Activated naive CD4-positive, alpha-beta T cell treated with anti-CD3 and anti-CD28 coated beads for 36 hours (primary cell): ENCODE data around the gene F7. TPM values are rescaled to one million over a fixed set of nuclear protein-coding genes. Genes with fewer than 3 reads are reported as not detected.

Source experiments
- CTCF ChIA-PET: fragments of 350-600 bp; sonication (Branson Sonifier 250); formaldehyde crosslinking; loops from one replicate; lab custom pipeline; 2021; ENCODE audit warnings: antibody characterized with exemption; lab: Charles Lee
- DNase-seq: peaks from one replicate; pipeline ENCODE4 v3.0.0-alpha.2; 2020
- H3K27ac Mint-ChIP-seq: one replicate; pipeline ENCODE4 v1.8.0; 2021; ENCODE audit warnings: mild to moderate bottlenecking, mixed read lengths
- H3K27me3 Mint-ChIP-seq: one replicate; pipeline ENCODE4 v1.8.0; 2021; ENCODE audit warnings: low read depth, mixed read lengths
- H3K36me3 Mint-ChIP-seq: one replicate; pipeline ENCODE4 v1.8.0; 2021; ENCODE audit warnings: low read depth, mixed read lengths
- H3K4me1 Mint-ChIP-seq: one replicate; pipeline ENCODE4 v1.8.0; 2021; ENCODE audit warnings: low read depth, mixed read lengths
- H3K4me3 Mint-ChIP-seq: one replicate; pipeline ENCODE4 v1.8.0; 2021; ENCODE audit warnings: mild to moderate bottlenecking, moderate library complexity, mixed read lengths
- H3K9me3 Mint-ChIP-seq: one replicate; pipeline ENCODE4 v1.8.0; 2021; ENCODE audit warnings: mixed read lengths
- intact Hi-C: fragments of 100-400 bp; cut with micrococcal nuclease; formaldehyde crosslinking; loops from one replicate; pipeline ENCODE4 v1.15.1; 2023
- total RNA-seq, 2 experiments: library from RNA; stranded (reverse); gene quantifications; one replicate each; pipeline ENCODE4 v1.2.3, GENCODE V29; 2021

Gene F7
- total RNA-seq, 2 experiments from 2014 or later: 0.35 to 0.62 TPM

- Mint-ChIP-seq H3K36me3 (no peaks in the 10 kb centered on the region), H3K27ac (no peak overlapping the region), H3K27me3 (no peaks in the 10 kb centered on the region), H3K4me3 (no peak overlapping the region), H3K4me1 (no peaks in the 10 kb centered on the region), H3K9me3 (no peaks in the 10 kb centered on the region)
- no peak for DNase-seq
- intact Hi-C loops: no loop called here
- CTCF ChIA-PET: no interaction called here
These were observed 41.5 kb upstream of the F7 start for GRCh38 chr13:113064000-113064533.

- DNase-seq: no peak
- Mint-ChIP-seq H3K4me1 (no peaks in the 10 kb centered on the region), H3K27me3 (no peaks in the 10 kb centered on the region), H3K36me3 (no peaks in the 10 kb centered on the region), H3K27ac (no peak overlapping the region), H3K4me3 (no peak overlapping the region), H3K9me3 (no peaks in the 10 kb centered on the region)
- intact Hi-C loops: no loop called here
- CTCF ChIA-PET: no interaction called here
These were observed 40.8 kb upstream of the F7 start for GRCh38 chr13:113064534-113065405.

- intact Hi-C loops: no loop called here
- DNase-seq: no peak
- Mint-ChIP-seq H3K4me1 (no peaks in the 10 kb centered on the region), H3K27me3 (no peaks in the 10 kb centered on the region), H3K4me3 (no peak overlapping the region), H3K27ac (no peak overlapping the region), H3K36me3 (peaks cover 1% of the 10 kb centered on the region), H3K9me3 (no peaks in the 10 kb centered on the region)
- CTCF ChIA-PET: no interaction called here
These were observed 40.0 kb upstream of the F7 start for GRCh38 chr13:113065406-113066141.

GRCh38 chr13:113066142-113066455 lies 39.5 kb upstream of the F7 start:
- Mint-ChIP-seq H3K4me1 (no peaks in the 10 kb centered on the region), H3K27ac (no peak overlapping the region), H3K9me3 (no peaks in the 10 kb centered on the region), H3K36me3 (peaks cover 6% of the 10 kb centered on the region), H3K27me3 (no peaks in the 10 kb centered on the region), H3K4me3 (no peak overlapping the region)
- CTCF ChIA-PET: interaction anchor here (0.6 kb wide), 1 partner anchor 77 kb away, joined by 5 read pairs; no protein-coding TSS in a partner anchor
- DNase-seq: no peak
- intact Hi-C loops: no loop called here

GRCh38 chr13:113066746-113067145 lies 38.8 kb upstream of the F7 start:
- no peaks in the 10 kb centered on the region for H3K4me1 Mint-ChIP-seq
- H3K9me3 Mint-ChIP-seq: peaks cover 4% of the 10 kb centered on the region
- no peaks in the 10 kb centered on the region for H3K27me3 Mint-ChIP-seq
- peaks cover 13% of the 10 kb centered on the region for H3K36me3 Mint-ChIP-seq
- CTCF ChIA-PET: interaction anchor here (0.6 kb wide), 1 partner anchor 76 kb away, joined by 5 read pairs; no protein-coding TSS in a partner anchor
- H3K4me3 Mint-ChIP-seq: no peak overlapping the region
- intact Hi-C loops: no loop called here
- no peak overlapping the region for H3K27ac Mint-ChIP-seq
- DNase-seq: no peak

GRCh38 chr13:113069861-113070805 lies 35.5 kb upstream of the F7 start:
- no peak overlapping the region for H3K27ac Mint-ChIP-seq
- H3K4me3 Mint-ChIP-seq: no peak overlapping the region
- CTCF ChIA-PET: no interaction called here
- intact Hi-C loops: no loop called here
- H3K4me1 Mint-ChIP-seq: no peaks in the 10 kb centered on the region
- no peak for DNase-seq
- H3K9me3 Mint-ChIP-seq: peaks cover 4% of the 10 kb centered on the region
- no peaks in the 10 kb centered on the region for H3K27me3 Mint-ChIP-seq
- H3K36me3 Mint-ChIP-seq: peaks cover 16% of the 10 kb centered on the region

GRCh38 chr13:113070855-113071254 lies 34.7 kb upstream of the F7 start:
- H3K36me3 Mint-ChIP-seq: peaks cover 16% of the 10 kb centered on the region
- H3K27me3 Mint-ChIP-seq: no peaks in the 10 kb centered on the region
- intact Hi-C loops: no loop called here
- H3K27ac Mint-ChIP-seq: no peak overlapping the region
- peaks cover 4% of the 10 kb centered on the region for H3K9me3 Mint-ChIP-seq
- H3K4me1 Mint-ChIP-seq: no peaks in the 10 kb centered on the region
- DNase-seq: no peak
- H3K4me3 Mint-ChIP-seq: no peak overlapping the region
- CTCF ChIA-PET: no interaction called here

- intact Hi-C loops: no loop called here
- Mint-ChIP-seq H3K4me3 (no peak overlapping the region), H3K4me1 (no peaks in the 10 kb centered on the region), H3K9me3 (peaks cover 4% of the 10 kb centered on the region), H3K27me3 (no peaks in the 10 kb centered on the region), H3K27ac (no peak overlapping the region), H3K36me3 (peaks cover 16% of the 10 kb centered on the region)
- CTCF ChIA-PET: no interaction called here
- DNase-seq: no peak
These were observed 33.2 kb upstream of the F7 start for GRCh38 chr13:113072376-113072775.

- Mint-ChIP-seq H3K4me1 (no peaks in the 10 kb centered on the region), H3K36me3 (peaks cover 19% of the 10 kb centered on the region), H3K27ac (no peak overlapping the region), H3K9me3 (peaks cover 4% of the 10 kb centered on the region), H3K27me3 (no peaks in the 10 kb centered on the region), H3K4me3 (no peak overlapping the region)
- intact Hi-C loops: no loop called here
- DNase-seq: no peak
- CTCF ChIA-PET: no interaction called here
These were observed 31.6 kb upstream of the F7 start for GRCh38 chr13:113073942-113074341.

GRCh38 chr13:113074401-113074800 lies 31.2 kb upstream of the F7 start:
- Mint-ChIP-seq H3K36me3 (peaks cover 19% of the 10 kb centered on the region), H3K27ac (no peak overlapping the region), H3K27me3 (no peaks in the 10 kb centered on the region), H3K4me1 (no peaks in the 10 kb centered on the region), H3K9me3 (peaks cover 4% of the 10 kb centered on the region), H3K4me3 (no peak overlapping the region)
- intact Hi-C loops: no loop called here
- CTCF ChIA-PET: no interaction called here
- DNase-seq: no peak

- DNase-seq: no peak
- H3K27ac Mint-ChIP-seq: no peak overlapping the region
- H3K4me1 Mint-ChIP-seq: no peaks in the 10 kb centered on the region
- H3K9me3 Mint-ChIP-seq: peaks cover 4% of the 10 kb centered on the region
- no peak overlapping the region for H3K4me3 Mint-ChIP-seq
- no peaks in the 10 kb centered on the region for H3K27me3 Mint-ChIP-seq
- CTCF ChIA-PET: no interaction called here
- peaks cover 19% of the 10 kb centered on the region for H3K36me3 Mint-ChIP-seq
- intact Hi-C loops: no loop called here
These were observed 30.7 kb upstream of the F7 start for GRCh38 chr13:113074876-113075275.

- peaks cover 4% of the 10 kb centered on the region for H3K9me3 Mint-ChIP-seq
- no peak overlapping the region for H3K27ac Mint-ChIP-seq
- peaks cover 16% of the 10 kb centered on the region for H3K36me3 Mint-ChIP-seq
- H3K27me3 Mint-ChIP-seq: no peaks in the 10 kb centered on the region
- no peak for DNase-seq
- no peaks in the 10 kb centered on the region for H3K4me1 Mint-ChIP-seq
- intact Hi-C loops: no loop called here
- CTCF ChIA-PET: interaction anchor here (0.7 kb wide), 1 partner anchor 185 kb away, joined by 5 read pairs; no protein-coding TSS in a partner anchor
- no peak overlapping the region for H3K4me3 Mint-ChIP-seq
These were observed 29.9 kb upstream of the F7 start for GRCh38 chr13:113075711-113076110.
